Putamen (tissue), 1 donor: ENCODE measurements around the gene KDELR1.

ENCODE experiments used
- DNase-seq: peaks from one replicate; pipeline ENCODE4 v3.0.0-alpha.2; 2016; ENCODE audit warnings: low spot score

Gene KDELR1

DNA sequence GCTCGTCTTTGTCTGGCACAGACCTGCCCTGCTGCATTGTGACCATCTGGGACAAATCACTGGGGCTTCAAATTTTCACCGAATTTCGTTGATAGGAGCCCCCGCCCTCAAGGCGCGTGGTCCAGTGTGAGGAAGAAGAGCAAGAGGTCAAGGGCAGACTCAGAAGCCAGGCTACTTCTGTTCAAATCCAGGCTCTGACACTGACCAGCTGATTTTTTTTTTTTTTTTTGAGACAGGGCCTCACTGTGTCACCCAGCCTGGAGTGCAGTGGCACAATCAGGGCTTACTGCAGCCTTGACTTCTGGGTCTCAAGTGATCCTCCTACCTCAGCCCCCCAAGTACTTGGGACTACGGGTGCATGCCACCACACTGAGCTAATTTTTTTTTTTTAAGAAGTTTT, 20.0 kb downstream of the KDELR1 start:
- no peak for DNase-seq

DNA sequence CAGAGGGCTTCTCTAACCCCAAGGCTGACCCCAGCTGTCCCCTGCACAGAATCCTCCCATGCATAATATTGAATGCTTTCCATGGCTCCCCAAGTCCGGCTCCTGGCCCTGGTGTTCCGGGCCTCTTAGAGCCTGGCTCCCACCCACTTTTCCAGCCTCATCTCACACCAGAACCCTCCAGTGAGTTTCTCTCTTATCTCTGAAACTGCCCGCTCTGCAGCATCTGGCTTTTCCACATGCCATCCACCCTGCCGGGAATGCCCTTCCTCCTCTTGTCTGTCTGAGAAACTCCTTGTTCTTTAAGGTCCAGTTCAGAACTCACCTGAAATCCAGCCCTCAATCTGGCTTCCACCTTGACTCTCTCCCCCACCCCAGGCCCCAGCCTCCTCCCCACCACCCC, 20.4 kb downstream of the KDELR1 start:
- no peak for DNase-seq

- no peak for DNase-seq
Observed at GRCh38 chr19:48368936-48369335, 22.4 kb downstream of the KDELR1 start.

- DNase-seq = no peak
Observed at GRCh38 chr19:48367855-48368254, 23.5 kb downstream of the KDELR1 start.

DNA sequence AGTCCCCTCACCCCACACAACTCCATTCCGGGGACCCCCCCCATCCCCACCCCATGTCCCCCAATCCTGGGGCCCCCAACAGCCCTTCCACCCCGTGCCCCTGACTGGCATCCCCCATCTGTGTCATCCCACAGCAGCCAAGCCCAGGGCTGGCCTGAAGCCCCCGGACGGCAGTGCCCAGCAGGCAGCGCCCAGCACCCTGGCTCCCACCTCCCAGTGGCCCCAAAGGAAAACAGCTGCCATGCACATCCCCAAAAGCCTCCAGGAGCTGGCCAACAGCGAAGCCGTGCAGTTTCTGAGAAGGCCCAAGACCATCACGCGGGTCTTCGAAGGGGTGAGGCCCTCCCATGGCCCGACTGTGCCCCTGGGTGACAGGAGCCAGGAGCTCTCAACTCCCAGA, 25.7 kb downstream of the KDELR1 start:
- no peak for DNase-seq

- DNase-seq = peak; percentile 17
Observed at GRCh38 chr19:48364598-48365348, 26.6 kb downstream of the KDELR1 start.

GRCh38 chr19:48363810-48364597, 27.3 kb downstream of the KDELR1 start, which contains the start of the genes SYNGR4 and TMEM143:
SYNGR4 (plus strand) TSS chr19:48364367; CDS start chr19:48365843, 1,476 bp downstream.
TMEM143 (minus strand) TSS chr19:48363940; CDS start chr19:48363920, 20 bp downstream.
- DNase-seq = peak; percentile 100

DNA sequence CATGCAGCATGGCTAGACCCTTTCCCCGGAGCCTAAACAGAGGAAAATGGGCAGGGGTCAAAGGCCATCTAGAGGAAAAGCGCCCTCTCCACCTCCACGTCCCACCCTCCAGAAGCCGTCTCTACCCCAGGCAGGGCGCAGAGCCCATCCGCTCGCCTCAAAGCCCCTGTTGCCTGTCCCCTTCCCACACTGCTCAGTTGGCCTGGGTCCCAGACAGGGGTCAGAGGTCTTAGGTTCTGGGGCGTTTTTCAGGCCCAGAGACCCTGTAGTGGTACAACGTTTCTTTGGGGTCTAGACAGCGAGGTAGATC, 27.9 kb downstream of the KDELR1 start:
- no peak for DNase-seq

- DNase-seq = peak; percentile 96
Observed at GRCh38 chr19:48362716-48363499, 28.4 kb downstream of the KDELR1 start.

DNA sequence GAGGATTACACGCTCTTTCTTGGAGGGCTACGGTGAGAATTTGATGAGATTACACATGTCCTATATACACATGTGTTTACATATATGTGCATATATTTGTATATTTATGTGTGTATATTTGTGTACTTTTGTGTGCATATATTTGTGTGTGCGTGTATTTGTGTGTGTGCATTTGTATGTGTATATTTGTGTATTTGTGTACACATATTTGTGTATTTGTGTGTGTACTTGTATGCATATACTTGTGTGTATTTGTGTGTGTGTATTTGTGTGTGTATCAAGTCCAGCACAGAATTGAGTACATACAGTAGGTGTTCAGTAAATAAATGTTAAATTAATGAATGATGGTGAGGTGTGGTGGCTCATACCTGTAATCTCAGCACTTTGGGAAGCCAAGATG, 29.4 kb downstream of the KDELR1 start:
- no peak for DNase-seq

GRCh38 chr19:48359123-48359522, 32.2 kb downstream of the KDELR1 start:
- no peak for DNase-seq

DNA sequence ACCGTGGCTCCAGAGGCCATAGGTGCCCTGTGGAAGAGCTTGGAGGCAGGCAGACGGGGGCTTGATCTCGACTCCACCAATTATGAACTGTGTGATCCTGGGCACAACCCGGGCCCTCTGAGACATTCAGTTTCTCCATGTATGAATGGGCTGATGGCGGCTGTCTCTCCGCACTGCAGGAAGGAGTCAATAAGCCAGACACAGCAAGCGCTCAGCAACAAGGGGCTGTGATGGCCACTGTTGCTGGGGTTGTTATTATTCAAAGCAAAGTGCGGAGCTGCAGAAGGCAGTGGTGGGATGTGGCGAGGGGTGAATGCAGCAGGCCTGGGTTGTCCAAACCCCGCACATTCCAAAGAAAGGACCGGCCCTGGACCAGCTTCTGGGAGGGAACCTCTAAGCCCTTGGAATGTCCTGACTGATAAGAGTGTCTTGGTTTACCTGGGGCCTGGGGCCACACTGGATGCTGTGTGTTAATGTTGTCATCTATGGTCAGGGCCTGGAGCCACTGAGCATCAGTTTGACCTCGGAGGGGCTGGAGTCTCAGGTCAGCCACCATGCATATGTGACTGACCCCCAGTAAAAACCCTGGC, 35.9 kb downstream of the KDELR1 start:
- no peak for DNase-seq

- DNase-seq = no peak
Observed at GRCh38 chr19:48354332-48354992, 36.9 kb downstream of the KDELR1 start.

GRCh38 chr19:48353677-48354076, 37.7 kb downstream of the KDELR1 start:
- no peak for DNase-seq

- no peak for DNase-seq
Observed at GRCh38 chr19:48351341-48351752, 40.0 kb downstream of the KDELR1 start.

DNA sequence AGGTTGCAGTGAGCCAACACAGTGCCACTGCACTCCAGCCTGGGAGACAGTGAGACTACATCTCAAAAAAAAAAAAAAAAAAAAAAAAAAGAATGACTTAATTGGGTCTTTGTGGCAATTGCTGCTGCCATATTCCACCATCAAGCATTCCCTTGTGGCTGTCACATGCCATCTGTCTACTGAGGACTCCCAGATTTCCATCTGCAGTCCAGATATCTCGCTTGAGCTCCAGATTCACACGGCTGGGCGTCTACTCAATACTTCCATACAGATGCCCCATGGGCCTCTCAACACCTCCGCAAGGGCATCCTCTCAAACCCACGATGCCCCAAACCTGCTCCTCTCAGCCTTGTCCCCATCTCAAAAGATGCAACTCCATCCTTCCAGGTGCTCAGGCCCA, 40.5 kb downstream of the KDELR1 start:
- DNase-seq = no peak

DNA sequence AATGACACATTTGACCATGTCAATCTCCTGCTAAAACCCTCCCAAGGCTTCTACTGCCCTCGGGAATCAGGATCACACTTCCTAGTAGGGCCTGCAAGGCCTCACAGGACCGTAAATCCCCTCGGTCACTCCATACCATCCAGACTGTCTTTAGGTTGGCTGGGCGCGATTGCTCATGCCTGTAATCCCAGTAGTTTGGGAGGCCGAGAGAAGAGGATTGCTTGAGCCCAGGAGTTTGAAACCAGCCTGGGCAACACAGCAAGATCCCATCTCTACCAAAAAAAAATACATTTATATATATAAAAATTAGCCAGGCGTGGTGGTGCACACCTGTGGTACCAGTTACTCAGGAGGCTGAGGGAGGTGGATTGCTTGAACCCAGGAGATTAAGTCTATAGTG, 42.6 kb downstream of the KDELR1 start:
- no peak for DNase-seq

- no peak for DNase-seq
Observed at GRCh38 chr19:48348045-48348444, 43.3 kb downstream of the KDELR1 start.

- no peak for DNase-seq
Observed at GRCh38 chr19:48346191-48346590, 45.2 kb downstream of the KDELR1 start.

DNA sequence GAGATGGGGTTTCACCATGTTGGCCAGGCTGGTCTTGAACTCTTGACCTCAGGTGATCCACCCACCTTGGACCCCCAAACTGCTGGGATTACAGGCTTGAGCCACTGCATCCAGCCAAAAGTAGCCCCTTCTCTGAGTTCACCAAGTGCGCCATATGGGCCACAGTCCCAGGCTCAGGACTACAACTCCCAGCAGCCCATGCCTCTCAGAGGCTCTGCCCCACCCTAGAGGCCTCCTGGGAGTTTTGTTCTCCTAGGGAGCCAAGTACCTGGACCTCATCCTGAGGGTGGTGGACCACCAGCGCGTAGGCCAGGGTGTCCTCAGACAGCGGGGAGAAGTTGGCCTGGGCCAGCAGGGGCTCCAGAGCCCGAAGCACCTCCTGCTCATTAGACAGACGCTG, 46.5 kb downstream of the KDELR1 start:
- no peak for DNase-seq

DNA sequence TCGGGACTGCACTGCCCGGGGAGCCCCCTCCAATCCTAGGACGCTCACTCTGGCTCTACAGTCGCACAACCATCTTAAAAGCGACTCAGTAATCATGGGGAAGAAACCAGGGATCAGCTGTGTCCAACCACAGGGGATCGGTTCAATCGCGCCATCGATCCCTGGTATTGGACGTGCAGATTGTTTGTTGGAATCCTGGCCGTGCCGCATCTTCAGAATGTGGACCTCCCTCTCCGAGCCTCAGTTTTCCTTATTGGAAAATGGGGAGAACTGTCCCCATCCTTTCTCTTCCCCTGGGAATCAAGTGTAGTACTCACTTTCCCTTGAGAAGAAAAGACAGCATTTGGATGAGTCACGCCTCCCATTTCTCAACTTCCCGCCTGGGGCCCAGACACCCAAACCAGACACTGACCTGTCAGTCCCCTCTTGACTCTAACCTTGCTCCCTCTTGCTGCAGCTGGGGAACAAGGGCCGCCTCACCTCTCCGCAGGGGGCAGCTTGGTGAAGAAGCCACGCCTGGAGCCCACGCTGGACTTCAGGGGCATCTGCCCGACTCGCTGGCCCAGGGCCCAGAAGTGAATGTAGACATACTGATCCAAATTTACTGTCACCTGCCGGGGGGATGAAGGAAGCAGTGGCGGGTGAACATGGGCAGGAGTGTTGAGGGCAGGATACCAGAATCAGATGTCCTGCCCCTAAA, 48.4 kb downstream of the KDELR1 start:
- DNase-seq = no peak
